GM12891 (cell line): Measurements from ENCODE around the gene TMEM91.

ENCODE experiments used
- POLR2A ChIP-seq: IDR thresholded peaks from 2 replicates; pipeline ENCODE4 v1.6.1; 2011; ENCODE audit warnings: low read depth, low read length, control low read depth
- POLR2AphosphoS5 ChIP-seq: IDR thresholded peaks from 2 replicates; pipeline ENCODE4 v1.6.1; 2011; ENCODE audit warnings: low read depth, low read length, control low read depth
- SPI1 ChIP-seq: IDR thresholded peaks from 2 replicates; pipeline ENCODE4 v1.6.1; 2011; ENCODE audit warnings: low read depth, low read length, control low read depth
- TAF1 ChIP-seq: IDR thresholded peaks from 2 replicates; pipeline ENCODE4 v1.6.1; 2011; ENCODE audit warnings: low read depth, low read length, control low read depth

GRCh38 chr19:41433171-41433570 is 56.8 kb downstream of the TMEM91 start:
- TF ChIP-seq TAF1: no peak
- TF ChIP-seq POLR2A: no peak
- no peak for TF ChIP-seq POLR2AphosphoS5
- no peak for TF ChIP-seq SPI1
